Astrocyte of the spinal cord (primary cell): ENCODE results near the gene KCNT2.

Source experiments
- DNase-seq: peaks from one replicate; pipeline ENCODE4 v3.0.0; 2011; ENCODE audit warnings: low read depth, low spot score
- H3K4me3 ChIP-seq: 2 replicates; pipeline ENCODE4 v1.5.1; 2011; ENCODE audit warnings: low read depth, mild to moderate bottlenecking, low read length, moderate library complexity
- CTCF ChIP-seq: IDR thresholded peaks from 2 replicates; pipeline ENCODE4 v1.5.1; 2012; ENCODE audit warnings: low read depth, mild to moderate bottlenecking, low read length, inconsistent platforms
- in situ Hi-C: cut with HindIII; loops from 2 replicates; pipeline ENCODE4 v1.10.0; 2017; ENCODE audit warnings: low sequenced_read_pairs

KCNT2 gene

GRCh38 chr1:196573226-196573625, 35.0 kb downstream of the KCNT2 start:
- H3K4me3 ChIP-seq: no peak overlapping the region
- no peak for DNase-seq
- TF ChIP-seq CTCF: no peak
- in situ Hi-C loops: no loop called here

GRCh38 chr1:196567238-196567637, 41.0 kb downstream of the KCNT2 start:
- TF ChIP-seq CTCF: no peak
- DNase-seq: no peak
- H3K4me3 ChIP-seq: no peak overlapping the region
- in situ Hi-C loops: no loop called here

DNA sequence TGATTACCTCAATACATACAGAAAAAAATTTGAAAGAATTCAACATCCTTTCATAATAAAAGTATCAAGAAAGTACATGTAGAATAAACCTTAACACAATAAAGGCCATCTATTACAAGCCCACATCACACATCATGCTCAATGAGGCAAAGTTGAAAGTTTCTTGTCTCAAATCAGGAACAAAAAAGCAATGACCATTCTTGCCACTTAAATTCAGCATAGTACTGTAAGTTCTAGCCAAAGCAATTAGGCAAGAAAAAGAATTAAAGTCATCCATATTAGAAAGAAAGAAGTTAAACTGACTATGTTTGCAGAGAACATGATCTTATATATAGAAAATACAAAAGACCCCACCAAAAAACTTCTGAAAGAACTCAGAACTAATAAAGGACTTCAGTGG, 44.5 kb downstream of the KCNT2 start:
- in situ Hi-C loops: no loop called here
- no peak for DNase-seq
- TF ChIP-seq CTCF: no peak
- H3K4me3 ChIP-seq: no peak overlapping the region

DNA sequence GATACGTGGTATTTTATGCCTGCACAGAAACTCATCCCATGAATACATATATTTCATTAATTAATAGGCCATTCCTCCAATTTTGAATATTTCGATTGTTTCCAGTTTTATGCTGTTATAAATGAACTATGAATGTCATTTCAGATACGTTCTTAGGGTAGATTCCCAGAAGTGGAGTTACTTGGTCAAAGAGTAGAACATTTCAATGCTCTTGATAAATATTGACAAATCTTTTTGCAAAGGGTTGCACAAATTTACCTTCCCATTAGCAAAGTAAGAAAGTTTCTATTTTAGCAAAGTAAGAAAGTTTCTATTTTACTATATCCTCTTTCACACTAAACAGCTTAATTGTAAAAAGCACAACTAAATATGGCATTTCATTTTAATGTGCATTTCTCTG, 48.9 kb downstream of the KCNT2 start:
- in situ Hi-C loops: no loop called here
- H3K4me3 ChIP-seq: no peak overlapping the region
- no peak for DNase-seq
- no peak for TF ChIP-seq CTCF

GRCh38 chr1:196558411-196558810, 49.8 kb downstream of the KCNT2 start:
- peak; percentile 84 for DNase-seq
- peak overlapping the region; percentile 45 for H3K4me3 ChIP-seq
- TF ChIP-seq CTCF: no peak

GRCh38 chr1:196557797-196558196, 50.4 kb downstream of the KCNT2 start:
- H3K4me3 ChIP-seq: no peak overlapping the region
- no peak for DNase-seq
- in situ Hi-C loops: no loop called here
- TF ChIP-seq CTCF: no peak

More at GRCh38 chr1:196558411-196558810, 49.8 kb downstream of the KCNT2 start:
- in situ Hi-C loops: no loop called here

- in situ Hi-C loops: no loop called here
- no peak for DNase-seq
- no peak overlapping the region for H3K4me3 ChIP-seq
- TF ChIP-seq CTCF: no peak
Measured at GRCh38 chr1:196550731-196551130, 57.5 kb downstream of the KCNT2 start.
